Mammary epithelial cell (primary cell): ENCODE data around the gene OR1A2.
"Not testable (repeated sequence)": the region's sequence is repeated elsewhere in the genome, so short reads cannot be mapped to it uniquely, and the experiment has no call there.

Source experiments
- CTCF ChIP-seq, 2 donors: IDR thresholded peaks in 1 of 2; conservative IDR thresholded peaks in 1 of 2; 2 replicates each; pipeline ENCODE4 v1.5.1; 2011 to 2012; ENCODE audit warnings: inconsistent platforms in 2 of 2, low read length in 2 of 2, mild to moderate bottlenecking in 2 of 2, control low read depth in 1 of 2, low read depth in 1 of 2; ENCODE audit not compliant: insufficient read depth in 1 of 2; ENCODE audit errors: extremely low read depth in 1 of 2
- EZH2 ChIP-seq: IDR thresholded peaks from 2 replicates; pipeline ENCODE4 v1.6.1; 2012; ENCODE audit warnings: low read length, inconsistent platforms, borderline replicate concordance

- not testable (repeated sequence) for TF ChIP-seq CTCF (conservative IDR thresholded peaks at IDR 0.05 in 1 of 2, IDR thresholded peaks at IDR 0.05 in 1 of 2; ENCODE audit: extremely low read depth in 1 of 2, insufficient read depth in 1 of 2, low read depth in 1 of 2, low read length in 2 of 2); EZH2
Measured at GRCh38 chr17:3241044-3241443, 43.7 kb downstream of the OR1A2 start.
